Coronary artery (tissue), 2 donors: ENCODE data around the gene TMEM59L.

ENCODE experiments used
- DNase-seq: peaks from one replicate; pipeline ENCODE4 v3.0.0-alpha.2; 2017; ENCODE audit warnings: low spot score
- H3K27ac ChIP-seq, 2 donors: fragments of 200-600 bp; sonication (generic); one replicate each; pipeline ENCODE4 v1.5.1; 2016 to 2019
- H3K4me3 ChIP-seq: fragments of 200-600 bp; sonication (generic); 2 replicates; pipeline ENCODE4 v1.5.1; 2016; ENCODE audit warnings: mild to moderate bottlenecking, moderate library complexity
- CTCF ChIP-seq: fragments of 200-600 bp; sonication (generic); IDR thresholded peaks from one replicate; pipeline ENCODE4 v1.5.1; 2019; ENCODE audit warnings: antibody characterized with exemption

The TMEM59L gene

GRCh38 chr19:18612772-18613588, at the start of gene TMEM59L:
Gene TMEM59L (plus strand): TSS chr19:18612870. CDS start chr19:18612959, 89 bp downstream.
- DNase-seq = no peak
- Histone ChIP-seq H3K27ac (no peak within 1 kb of the TSS), H3K4me3 (peak within 1 kb of the TSS; percentile 83)
- no peak for TF ChIP-seq CTCF

GRCh38 chr19:18566953-18567352, 45.7 kb upstream of the TMEM59L start:
- no peak for DNase-seq
- no peak for TF ChIP-seq CTCF
- Histone ChIP-seq H3K4me3 (no peak overlapping the region), H3K27ac (no peak overlapping the region)

GRCh38 chr19:18568367-18568766, 44.3 kb upstream of the TMEM59L start:
- H3K27ac ChIP-seq = no peak overlapping the region
- TF ChIP-seq CTCF = no peak
- DNase-seq = no peak
- no peak overlapping the region for H3K4me3 ChIP-seq

GRCh38 chr19:18571564-18572344, 40.9 kb upstream of the TMEM59L start, which contains the start of gene UBA52:
Gene UBA52 (plus strand): TSS chr19:18571857. CDS start chr19:18573301, 1,444 bp downstream.
- H3K4me3 ChIP-seq = peak within 1 kb of the TSS; percentile 91
- peak; percentile 99 for DNase-seq
- peak within 1 kb of the TSS; percentile 79 to 91 for H3K27ac ChIP-seq
- no peak for TF ChIP-seq CTCF

- no peak for DNase-seq
- no peak overlapping the region for H3K4me3 ChIP-seq
- no peak for TF ChIP-seq CTCF
- H3K27ac ChIP-seq = no peak overlapping the region
These were observed 37.9 kb upstream of the TMEM59L start for GRCh38 chr19:18574691-18575291.

GRCh38 chr19:18576383-18576782, 36.3 kb upstream of the TMEM59L start:
- DNase-seq = no peak
- Histone ChIP-seq H3K4me3 (no peak overlapping the region), H3K27ac (no peak overlapping the region)
- TF ChIP-seq CTCF = no peak
